Cardiac fibroblast (primary cell): Measurements from ENCODE around the gene XCR1.

ENCODE experiments used
- DNase-seq, 2 donors: peaks; one replicate each; pipeline versions ENCODE4 v3.0.0 to v3.0.0-alpha.2; 2010; ENCODE audit warnings: low read depth in 2 of 2
- H3K4me3 ChIP-seq, 2 donors: replicated peaks in 1 of 2; 1 replicate in 1 of 2; 2 replicates in 1 of 2; pipeline ENCODE4 v1.5.1; 2011; ENCODE audit warnings: low read depth in 2 of 2, low read length in 2 of 2, mild to moderate bottlenecking in 2 of 2, moderate library complexity in 1 of 2
- CTCF ChIP-seq: IDR thresholded peaks from one replicate; pipeline ENCODE4 v1.5.1; 2011; ENCODE audit warnings: low read depth, mild to moderate bottlenecking, low read length, inconsistent platforms

Gene XCR1

GRCh38 chr3:45975686-45976085 is 51.6 kb downstream of the XCR1 start:
- H3K4me3 ChIP-seq: no peak overlapping the region
- DNase-seq: no peak
- no peak for TF ChIP-seq CTCF

GRCh38 chr3:45974686-45975085 is 52.6 kb downstream of the XCR1 start:
- TF ChIP-seq CTCF: no peak
- DNase-seq: no peak
- H3K4me3 ChIP-seq: no peak overlapping the region

- peak; percentile 86 to 92 for DNase-seq
- no peak for TF ChIP-seq CTCF
- no peak overlapping the region for H3K4me3 ChIP-seq
Measured at GRCh38 chr3:45972534-45973402, 54.5 kb downstream of the XCR1 start.

GRCh38 chr3:45969953-45970352 is 57.3 kb downstream of the XCR1 start:
- DNase-seq: no peak
- TF ChIP-seq CTCF: no peak
- H3K4me3 ChIP-seq: no peak overlapping the region

GRCh38 chr3:45969116-45969515 is 58.2 kb downstream of the XCR1 start:
- DNase-seq: no peak
- no peak overlapping the region for H3K4me3 ChIP-seq
- no peak for TF ChIP-seq CTCF

- no peak overlapping the region for H3K4me3 ChIP-seq
- DNase-seq: peak; percentile 60 to 65
- no peak for TF ChIP-seq CTCF
Measured at GRCh38 chr3:45968706-45969105, 58.6 kb downstream of the XCR1 start.

- no peak overlapping the region for H3K4me3 ChIP-seq
- DNase-seq: no peak
- no peak for TF ChIP-seq CTCF
Measured at GRCh38 chr3:45968149-45968548, 59.1 kb downstream of the XCR1 start.
